Measurements from ENCODE around the gene AUNIP. TPM values are rescaled to one million over a fixed set of nuclear protein-coding genes. Genes with fewer than 3 reads are reported as not detected.
"Not testable (repeated sequence)": the region's sequence is repeated elsewhere in the genome, so short reads cannot be mapped to it uniquely, and the experiment has no call there.

The AUNIP gene
- total RNA-seq, 2 experiments from 2014 or later = 4.8 TPM

DNA sequence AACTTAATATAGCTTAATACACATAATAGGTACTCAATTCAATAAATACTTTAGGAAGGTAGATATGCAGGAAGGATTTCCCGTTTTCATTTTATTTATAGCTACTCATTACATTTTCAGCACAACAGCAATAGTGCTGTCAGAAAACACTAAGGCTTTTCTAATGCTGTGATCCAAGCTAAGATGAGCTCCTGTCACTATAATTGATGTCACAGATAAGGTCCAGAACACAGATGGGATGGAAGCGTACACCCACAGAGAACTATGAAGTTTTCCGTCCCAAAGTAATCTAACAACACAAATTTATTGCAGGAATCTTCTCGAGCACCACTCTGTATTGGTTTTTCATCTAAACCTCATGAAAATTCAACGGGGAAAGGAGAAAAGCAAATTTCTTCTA, 13.6 kb downstream of the AUNIP start:
- POLR2A ChIA-PET = no interaction called here
- H3K4me1 Mint-ChIP-seq = no peaks in the 10 kb centered on the region
- no peak for ATAC-seq (ENCODE audit: low read depth)
- no peak overlapping the region for H3K4me3 Mint-ChIP-seq
- no peak overlapping the region for H3K27ac Mint-ChIP-seq
- DNase-seq = no peak
- peaks cover 3% of the 10 kb centered on the region for H3K36me3 Mint-ChIP-seq
- no peaks in the 10 kb centered on the region for H3K27me3 Mint-ChIP-seq
- H3K9me3 Mint-ChIP-seq = no peaks in the 10 kb centered on the region

DNA sequence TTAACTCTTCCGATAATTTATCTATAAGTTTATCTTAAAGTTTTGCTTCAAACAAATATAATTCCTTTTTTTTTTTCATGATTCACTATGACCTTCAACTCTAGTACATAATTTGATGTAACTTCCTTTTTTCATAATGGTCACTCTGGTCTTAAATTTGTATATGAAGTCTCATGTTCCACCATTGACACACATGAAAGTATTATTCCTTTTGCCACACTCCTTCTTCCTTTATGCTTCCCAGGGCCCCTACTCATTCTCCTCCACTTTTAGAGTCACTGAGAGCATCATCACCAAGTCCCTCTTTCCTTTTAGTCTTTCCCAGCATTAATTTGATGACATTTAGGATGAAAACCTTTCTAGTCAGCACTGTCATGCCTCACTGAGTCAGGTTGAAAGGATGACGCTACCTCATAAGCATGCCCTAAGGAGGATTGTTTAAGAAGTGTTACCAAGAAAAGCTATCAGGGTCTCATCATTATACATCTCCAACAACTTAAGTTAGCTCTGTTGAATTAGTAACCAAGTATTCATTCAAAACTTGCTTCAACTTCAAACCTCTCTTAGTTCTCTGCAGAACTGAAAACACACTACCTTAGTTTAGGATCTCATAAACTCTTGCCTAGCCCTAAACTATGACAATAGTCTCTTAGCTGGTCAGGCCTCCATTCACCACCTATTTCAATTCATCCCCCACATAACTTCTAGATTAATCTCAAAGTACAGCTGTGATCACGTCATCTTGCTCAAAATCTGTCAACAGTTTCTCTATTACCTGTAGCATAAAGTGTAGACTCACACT, 14.5 kb downstream of the AUNIP start:
- Mint-ChIP-seq H3K27ac (no peak overlapping the region), H3K9me3 (no peaks in the 10 kb centered on the region), H3K36me3 (peaks cover 5% of the 10 kb centered on the region), H3K4me3 (no peak overlapping the region), H3K27me3 (no peaks in the 10 kb centered on the region), H3K4me1 (no peaks in the 10 kb centered on the region)
- DNase-seq (no peak), ATAC-seq (ENCODE audit: low read depth) (no peak)
- POLR2A ChIA-PET = no interaction called here

DNA sequence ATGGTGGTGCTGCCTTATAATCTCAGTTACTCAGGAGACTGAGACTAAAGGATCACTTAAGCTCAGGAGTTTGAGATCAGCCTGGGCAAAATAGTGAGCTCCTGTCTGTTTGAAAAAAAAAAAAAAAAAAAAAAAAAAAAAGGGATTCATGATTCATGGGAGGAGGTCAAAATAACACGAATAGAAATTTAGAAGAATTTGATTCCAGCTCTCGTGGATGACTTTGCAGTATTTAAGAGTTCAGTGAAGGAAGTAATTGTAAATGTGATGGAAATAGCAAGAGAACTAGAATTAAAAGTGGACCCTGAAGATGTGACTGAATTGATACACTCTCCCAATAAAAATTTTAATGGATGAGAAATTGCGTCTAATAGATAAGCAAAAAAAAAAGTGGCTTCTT, 15.8 kb downstream of the AUNIP start:
- Mint-ChIP-seq H3K4me1 (no peaks in the 10 kb centered on the region), H3K9me3 (no peaks in the 10 kb centered on the region), H3K27me3 (no peaks in the 10 kb centered on the region), H3K36me3 (peaks cover 5% of the 10 kb centered on the region), H3K27ac (no peak overlapping the region), H3K4me3 (no peak overlapping the region)
- POLR2A ChIA-PET = interaction anchor here (0.6 kb wide), 1 partner anchor 144 kb away, joined by 6 read pairs; no protein-coding TSS in a partner anchor
- no peak for ATAC-seq (ENCODE audit: low read depth)
- DNase-seq = no peak

DNA sequence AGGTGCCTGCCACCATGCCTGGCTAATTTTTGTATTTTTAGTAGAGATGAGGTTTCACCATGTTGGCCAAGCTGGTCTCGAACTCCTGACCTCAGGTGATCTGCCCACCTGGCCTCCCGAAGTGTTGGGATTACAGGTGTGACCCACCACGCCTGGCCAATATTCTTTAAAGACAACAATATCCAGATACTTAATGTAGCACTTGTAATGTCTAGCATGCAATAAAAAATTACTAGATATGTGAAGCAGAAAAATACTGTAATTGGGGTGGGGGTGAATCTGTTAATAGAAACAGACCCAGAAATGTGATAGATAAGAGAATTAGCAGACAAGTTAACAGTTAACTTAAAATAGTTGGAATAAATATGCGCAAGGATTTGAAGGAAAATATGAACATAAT, 19.4 kb downstream of the AUNIP start:
- POLR2A ChIA-PET = not testable (repeated sequence)

DNA sequence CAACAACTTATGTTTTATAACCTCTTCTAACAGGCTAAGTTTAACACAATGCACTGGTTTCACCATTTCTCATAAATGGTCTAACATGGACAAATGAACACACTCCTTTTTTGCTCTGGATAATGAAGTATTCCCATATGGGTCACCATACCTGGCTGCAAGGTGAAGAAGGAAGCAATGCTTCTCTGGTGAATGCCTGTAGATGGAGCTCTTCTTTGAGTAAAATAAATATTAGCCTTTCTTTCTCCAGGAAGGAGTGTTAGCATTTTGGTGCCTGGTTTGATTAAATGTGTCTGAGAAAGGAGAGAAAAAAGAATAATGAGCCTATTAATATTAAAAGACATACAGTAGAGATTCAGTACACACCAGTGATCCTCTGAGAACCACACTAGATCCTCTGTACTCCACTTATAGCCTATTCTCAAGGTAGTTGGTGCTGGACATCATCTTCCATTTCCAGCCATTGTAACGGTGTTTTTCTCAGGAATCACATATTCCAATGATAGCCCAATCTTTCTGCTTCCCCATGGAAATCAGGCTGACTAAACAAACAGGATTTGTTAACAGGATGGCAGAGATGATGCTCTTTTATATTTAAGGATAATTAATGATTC, 21.9 kb downstream of the AUNIP start:
- DNase-seq = no peak
- H3K27ac Mint-ChIP-seq = no peak overlapping the region
- no peaks in the 10 kb centered on the region for H3K4me1 Mint-ChIP-seq
- H3K36me3 Mint-ChIP-seq = peaks cover 22% of the 10 kb centered on the region
- ATAC-seq (ENCODE audit: low read depth) = no peak
- H3K4me3 Mint-ChIP-seq = no peak overlapping the region
- POLR2A ChIA-PET = interaction anchor here (0.6 kb wide), 2 partner anchors 57 to 160 kb away, joined by 3 read pairs; partner anchors contain the start of gene PAFAH2
- no peaks in the 10 kb centered on the region for H3K9me3 Mint-ChIP-seq
- H3K27me3 Mint-ChIP-seq = no peaks in the 10 kb centered on the region

More for the DNA sequence above, 19.4 kb downstream of the AUNIP start:
- not testable (repeated sequence) for H3K4me3 Mint-ChIP-seq; H3K4me1 Mint-ChIP-seq; H3K27me3 Mint-ChIP-seq; DNase-seq; ATAC-seq (ENCODE audit: low read depth); H3K27ac Mint-ChIP-seq; H3K9me3 Mint-ChIP-seq
- H3K36me3 Mint-ChIP-seq = peaks cover 12% of the 10 kb centered on the region

DNA sequence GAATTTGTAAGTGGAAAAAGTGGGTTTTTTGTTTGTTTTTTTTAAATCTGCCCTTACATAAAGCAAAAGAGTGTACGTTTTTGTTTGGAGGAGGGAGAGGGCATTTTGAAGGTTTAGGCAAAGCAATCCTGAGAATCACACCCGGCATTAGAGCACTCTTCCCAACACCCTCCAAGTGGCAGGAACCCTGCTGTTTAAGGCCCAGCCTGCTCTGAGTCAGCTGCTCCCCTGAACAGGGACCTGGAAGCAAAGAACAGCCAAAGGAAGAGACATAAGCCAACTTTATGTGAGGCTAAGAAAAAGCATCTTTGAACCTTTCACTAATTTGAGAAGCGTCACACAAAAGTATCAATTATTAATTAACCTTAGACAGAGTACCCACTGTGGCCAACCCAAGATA, 22.6 kb downstream of the AUNIP start:
- Mint-ChIP-seq H3K4me1 (peaks cover 4% of the 10 kb centered on the region), H3K4me3 (no peak overlapping the region), H3K27me3 (no peaks in the 10 kb centered on the region), H3K27ac (no peak overlapping the region), H3K36me3 (peaks cover 23% of the 10 kb centered on the region), H3K9me3 (no peaks in the 10 kb centered on the region)
- no peak for DNase-seq
- POLR2A ChIA-PET = interaction anchor here (0.6 kb wide), 2 partner anchors 57 to 161 kb away, joined by 3 read pairs; partner anchors contain the start of gene PAFAH2
- ATAC-seq (ENCODE audit: low read depth) = no peak

DNA sequence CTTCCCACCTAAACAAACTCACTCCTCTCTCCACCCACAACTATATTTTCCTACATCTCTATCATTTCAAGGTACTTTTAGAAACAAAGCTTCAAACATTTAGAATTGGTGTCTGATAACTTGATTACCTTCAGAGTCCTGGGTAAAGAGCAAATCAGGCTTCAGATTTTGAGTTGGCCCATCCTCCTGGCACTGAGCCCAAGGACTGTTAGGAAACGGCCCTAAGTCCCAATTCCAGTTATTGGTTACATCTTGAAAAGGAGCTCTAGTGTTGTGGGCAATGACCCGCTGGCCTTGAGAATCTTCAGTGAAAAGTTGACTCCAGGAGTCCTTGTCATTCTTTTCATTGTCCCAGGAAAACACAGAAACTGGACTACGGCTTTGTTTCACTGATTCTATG, 24.4 kb downstream of the AUNIP start:
- ATAC-seq (ENCODE audit: low read depth) (no peak), DNase-seq (no peak)
- no peak overlapping the region for H3K4me3 Mint-ChIP-seq
- H3K4me1 Mint-ChIP-seq = peaks cover 5% of the 10 kb centered on the region
- POLR2A ChIA-PET = no interaction called here
- no peaks in the 10 kb centered on the region for H3K9me3 Mint-ChIP-seq
- peak overlapping the region; percentile 13 for H3K27ac Mint-ChIP-seq
- H3K27me3 Mint-ChIP-seq = no peaks in the 10 kb centered on the region
- peaks cover 29% of the 10 kb centered on the region for H3K36me3 Mint-ChIP-seq

DNA sequence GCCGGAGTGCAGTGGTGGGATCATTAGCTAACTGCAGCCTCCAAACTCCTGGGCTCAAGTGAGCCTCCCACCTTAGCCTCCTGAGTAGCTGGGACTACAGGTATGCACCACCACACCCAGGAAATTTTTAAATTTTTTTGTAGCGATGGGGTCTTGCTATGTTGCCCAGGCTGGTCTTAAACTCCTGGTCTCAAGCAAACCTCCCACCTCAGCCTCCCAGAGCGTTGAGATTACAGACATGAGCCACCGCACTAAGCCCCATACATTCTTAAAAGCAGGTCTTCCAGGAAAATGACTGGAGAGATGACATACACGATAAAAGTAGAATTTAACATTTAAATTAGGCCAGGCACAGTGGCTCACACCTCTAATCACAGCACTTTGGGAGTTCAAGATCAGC, 26.1 kb downstream of the AUNIP start:
- Mint-ChIP-seq H3K36me3 (peaks cover 37% of the 10 kb centered on the region), H3K9me3 (no peaks in the 10 kb centered on the region), H3K4me1 (peaks cover 5% of the 10 kb centered on the region), H3K4me3 (no peak overlapping the region), H3K27ac (no peak overlapping the region), H3K27me3 (no peaks in the 10 kb centered on the region)
- ATAC-seq (ENCODE audit: low read depth) (no peak), DNase-seq (no peak)
- POLR2A ChIA-PET = interaction anchor here (0.6 kb wide), 1 partner anchor 68 kb away, joined by 8 read pairs; no protein-coding TSS in a partner anchor

DNA sequence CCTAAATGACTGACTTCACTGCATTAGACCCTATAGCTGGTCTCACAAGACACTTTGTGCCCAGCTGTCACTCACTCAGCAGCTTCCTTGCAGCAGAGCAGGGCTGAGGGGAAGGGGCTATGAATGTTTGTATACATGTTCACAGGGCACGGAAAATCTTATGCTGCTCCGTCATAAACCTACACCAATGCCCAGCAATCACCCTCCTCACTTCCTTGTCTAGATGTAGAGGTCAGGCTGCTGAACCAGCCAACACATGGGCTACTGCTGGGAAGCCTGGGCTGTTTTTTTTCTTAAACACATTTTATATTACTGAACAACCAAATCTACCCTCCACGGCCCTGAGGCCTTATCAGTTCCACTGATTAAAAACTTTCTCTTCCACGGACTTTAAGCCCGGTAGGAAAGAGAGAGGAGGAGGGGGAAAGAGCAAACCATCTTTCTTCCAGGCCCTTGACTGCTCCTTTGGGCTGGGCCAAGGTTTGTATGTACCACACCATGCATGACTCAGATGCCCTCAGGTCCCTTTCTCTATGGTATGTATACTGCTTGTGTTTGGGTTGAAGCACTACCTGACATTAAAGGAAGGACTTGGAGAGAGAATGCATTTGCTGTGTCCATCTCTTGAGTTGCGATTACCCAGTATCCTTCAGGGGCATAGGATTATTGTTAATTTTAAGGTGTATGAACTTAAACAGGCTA, 26.8 kb downstream of the AUNIP start:
- Mint-ChIP-seq H3K4me1 (peaks cover 5% of the 10 kb centered on the region), H3K27ac (no peak overlapping the region), H3K27me3 (no peaks in the 10 kb centered on the region), H3K4me3 (no peak overlapping the region), H3K9me3 (no peaks in the 10 kb centered on the region), H3K36me3 (peaks cover 41% of the 10 kb centered on the region)
- POLR2A ChIA-PET = interaction anchor here (0.6 kb wide), 1 partner anchor 68 kb away, joined by 8 read pairs; no protein-coding TSS in a partner anchor
- DNase-seq (no peak), ATAC-seq (ENCODE audit: low read depth) (no peak)

DNA sequence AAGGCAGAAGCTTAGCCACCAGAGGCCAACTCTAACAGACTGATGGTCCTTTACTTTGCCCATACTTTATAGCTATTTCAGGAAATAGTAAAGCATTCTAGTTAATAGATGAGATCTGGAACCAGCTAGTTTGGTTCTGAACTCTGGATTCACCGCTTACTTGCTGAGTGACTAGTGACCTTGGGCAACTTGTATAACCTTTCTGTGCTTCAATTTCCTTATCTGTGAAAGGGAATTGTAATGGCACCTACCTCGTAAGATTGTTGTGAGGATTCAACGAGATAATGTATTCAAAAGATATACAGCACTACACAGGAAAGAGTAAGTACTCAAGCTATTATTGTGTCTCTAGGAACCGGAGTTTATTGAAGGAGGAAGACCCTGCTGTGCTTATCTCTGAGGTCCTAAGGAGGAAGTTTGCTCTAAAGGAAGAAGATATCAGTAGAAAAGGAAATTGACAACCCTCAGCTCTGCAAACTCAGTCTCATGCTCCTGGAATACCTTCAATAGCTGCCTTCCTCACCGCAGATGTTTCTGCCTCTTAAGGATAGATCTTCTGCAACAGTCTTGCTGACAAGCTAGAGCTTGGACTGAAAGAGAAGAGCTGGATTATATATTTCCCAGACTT, 27.6 kb downstream of the AUNIP start:
- peak overlapping the region; percentile 15 for H3K27ac Mint-ChIP-seq
- peaks cover 40% of the 10 kb centered on the region for H3K36me3 Mint-ChIP-seq
- POLR2A ChIA-PET = no interaction called here

DNA sequence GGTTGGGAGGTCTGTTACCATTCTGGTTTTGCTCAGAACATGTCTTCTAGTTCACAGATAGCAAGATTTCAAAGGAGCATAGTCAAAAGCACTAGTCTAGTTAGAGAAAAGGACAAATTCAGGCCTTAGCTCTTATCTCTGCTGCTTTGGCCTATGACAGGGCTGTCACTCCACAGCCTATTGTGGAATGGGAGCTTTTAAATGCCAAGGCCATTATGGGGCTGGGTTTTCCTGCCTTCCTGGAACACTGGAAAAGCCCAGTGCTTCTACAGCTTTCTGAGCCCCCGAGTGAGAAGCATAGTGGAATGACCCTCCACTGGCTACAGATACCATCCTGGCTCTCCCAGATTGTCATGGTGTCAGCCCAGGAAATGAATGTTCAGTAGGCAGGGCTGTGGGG, 30.2 kb downstream of the AUNIP start:
- H3K9me3 Mint-ChIP-seq = no peaks in the 10 kb centered on the region
- H3K27me3 Mint-ChIP-seq = no peaks in the 10 kb centered on the region
- DNase-seq = no peak
- no peak overlapping the region for H3K27ac Mint-ChIP-seq
- no peak overlapping the region for H3K4me3 Mint-ChIP-seq
- ATAC-seq (ENCODE audit: low read depth) = no peak
- peaks cover 7% of the 10 kb centered on the region for H3K4me1 Mint-ChIP-seq
- H3K36me3 Mint-ChIP-seq = peaks cover 28% of the 10 kb centered on the region
- POLR2A ChIA-PET = no interaction called here

More for the DNA sequence above, 27.6 kb downstream of the AUNIP start:
- no peak overlapping the region for H3K4me3 Mint-ChIP-seq
- DNase-seq (no peak), ATAC-seq (ENCODE audit: low read depth) (no peak)
- no peaks in the 10 kb centered on the region for H3K9me3 Mint-ChIP-seq
- peaks cover 5% of the 10 kb centered on the region for H3K4me1 Mint-ChIP-seq
- H3K27me3 Mint-ChIP-seq = no peaks in the 10 kb centered on the region

DNA sequence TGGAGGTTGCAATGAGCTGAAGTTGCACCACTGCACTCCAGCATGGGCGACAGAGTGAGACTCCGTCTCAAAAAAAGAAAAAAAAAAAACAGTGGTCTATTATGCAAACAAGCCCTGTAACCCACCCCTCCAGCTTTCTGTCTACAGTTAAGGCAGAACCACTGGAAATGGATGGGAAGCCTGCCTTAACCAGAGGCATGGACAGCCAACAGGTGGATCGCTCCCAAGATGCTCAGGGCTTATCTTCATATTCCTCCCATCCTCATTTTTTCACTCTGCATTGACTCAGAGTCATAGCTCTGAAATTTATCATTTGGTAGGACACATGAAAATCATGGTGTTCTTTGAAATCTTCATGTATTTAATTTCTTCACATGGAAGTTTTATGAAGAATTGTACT, 30.8 kb downstream of the AUNIP start:
- H3K4me3 Mint-ChIP-seq = no peak overlapping the region
- no peaks in the 10 kb centered on the region for H3K9me3 Mint-ChIP-seq
- peaks cover 28% of the 10 kb centered on the region for H3K36me3 Mint-ChIP-seq
- ATAC-seq (ENCODE audit: low read depth) (no peak), DNase-seq (no peak)
- H3K27me3 Mint-ChIP-seq = no peaks in the 10 kb centered on the region
- H3K4me1 Mint-ChIP-seq = peaks cover 7% of the 10 kb centered on the region
- POLR2A ChIA-PET = no interaction called here
- no peak overlapping the region for H3K27ac Mint-ChIP-seq

DNA sequence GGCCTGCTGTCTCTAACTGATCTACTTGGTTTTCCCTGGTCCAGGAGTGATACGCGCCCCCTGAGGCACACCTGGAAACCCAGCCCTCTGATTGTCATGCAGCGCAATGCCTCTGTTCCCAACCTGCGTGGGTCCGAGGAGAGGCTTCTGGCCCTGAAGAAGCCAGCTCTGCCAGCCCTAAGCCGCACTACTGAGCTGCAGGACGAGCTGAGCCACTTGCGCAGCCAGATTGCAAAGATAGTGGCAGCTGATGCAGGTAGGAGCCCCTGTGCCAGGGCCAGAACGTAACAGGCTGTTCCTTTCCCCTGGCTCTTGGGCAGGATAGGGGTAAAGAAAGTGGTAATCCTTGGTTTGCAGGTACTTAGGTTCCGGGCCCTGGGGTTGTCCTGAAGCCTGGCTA, 32.7 kb downstream of the AUNIP start:
- no peak for DNase-seq
- POLR2A ChIA-PET = no interaction called here
- peaks cover 28% of the 10 kb centered on the region for H3K36me3 Mint-ChIP-seq
- no peaks in the 10 kb centered on the region for H3K9me3 Mint-ChIP-seq
- ATAC-seq (ENCODE audit: low read depth) = no peak
- no peak overlapping the region for H3K27ac Mint-ChIP-seq
- H3K27me3 Mint-ChIP-seq = no peaks in the 10 kb centered on the region
- no peak overlapping the region for H3K4me3 Mint-ChIP-seq
- H3K4me1 Mint-ChIP-seq = peaks cover 7% of the 10 kb centered on the region

All from activated naive CD8-positive, alpha-beta T cell treated with anti-CD3 and anti-CD28 coated beads, Interleukin-2, amount 10 ng/mL, durations not matched to agents 7 days and 5 days (primary cell).